Gastroesophageal sphincter (tissue), 3 donors: ENCODE results near the gene STUM.

Source experiments
- CTCF ChIP-seq, 4 experiments: fragments of 200-600 bp in 2 of 4; fragments of 450-650 bp in 2 of 4; sonication (generic) in 1 of 4; IDR thresholded peaks; one replicate each; pipeline ENCODE4 v1.5.1; 2017 to 2019; ENCODE audit warnings: antibody characterized with exemption in 4 of 4, mild to moderate bottlenecking in 2 of 4, moderate library complexity in 2 of 4
- EP300 ChIP-seq: sonication (generic); formaldehyde crosslinking; IDR thresholded peaks from one replicate; pipeline ENCODE4 v1.6.1; 2017; ENCODE audit warnings: antibody characterized with exemption, mild to moderate bottlenecking
- POLR2AphosphoS5 ChIP-seq: sonication (generic); formaldehyde crosslinking; IDR thresholded peaks from one replicate; pipeline ENCODE4 v1.6.1; 2017; ENCODE audit warnings: antibody characterized with exemption

- TF ChIP-seq EP300 (no peak), POLR2AphosphoS5 (no peak), CTCF (IDR thresholded peaks at IDR 0.05) (no peak)
These were observed 82.9 kb downstream of the STUM start for GRCh38 chr1:226631229-226632000.
